ENCODE results near the gene NDUFS2. TPM values are rescaled to one million over a fixed set of nuclear protein-coding genes. Genes with fewer than 3 reads are reported as not detected.

The NDUFS2 gene
- total and polyA plus RNA-seq, 9 of the 15 experiments (the other 6 are each of a cell fraction or from before 2014, with no cell fraction given) = 70.0 to 176 (median 141) TPM

DNA sequence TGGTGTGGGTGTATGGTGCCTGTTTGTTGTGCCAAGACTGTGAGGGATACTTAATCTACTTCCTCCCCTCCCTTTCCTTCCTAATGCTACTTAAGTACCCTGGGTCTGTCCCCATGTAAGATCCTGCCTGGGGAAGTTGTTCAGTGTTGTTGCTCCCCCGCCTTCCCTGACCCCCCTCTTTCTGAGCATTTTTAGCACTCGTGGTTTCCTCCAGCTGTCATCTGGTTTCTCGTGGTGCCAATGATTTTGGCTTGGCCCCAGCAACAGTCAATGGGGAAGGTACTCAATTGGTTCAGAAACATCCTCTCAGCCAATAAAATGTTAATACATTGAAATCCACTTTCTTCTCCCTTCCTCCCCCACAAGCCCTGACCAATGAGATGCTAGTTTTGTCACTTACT is 16.9 kb upstream of the NDUFS2 start:
- Histone ChIP-seq H3K4me1 (replicated peaks in 1 of 2; ENCODE audit: control insufficient read depth in 2 of 2, insufficient read depth in 2 of 2, low read length in 2 of 2) (peaks cover 20 to 38% of the 10 kb centered on the region in 2 experiments), H3K79me2 (ENCODE audit: control insufficient read depth, insufficient read depth, low read length) (no peaks in the 10 kb centered on the region), H3K27ac (ENCODE audit: extremely low read depth, low read depth, low read length) (no peak overlapping the region), H3K27me3 (ENCODE audit: control insufficient read depth in 2 of 2, insufficient read depth in 2 of 2, low read length in 2 of 2) (no peaks in the 10 kb centered on the region), H3K9me3 (replicated peaks; ENCODE audit: control insufficient read depth, insufficient read depth, low read depth, low read length) (no peaks in the 10 kb centered on the region), H3K9ac (ENCODE audit: insufficient read depth in 1 of 2, low read depth in 2 of 2, low read length in 2 of 2) (no peak overlapping the region), H3K9me1 (ENCODE audit: control insufficient read depth, insufficient read depth, low read length) (no peaks in the 10 kb centered on the region), H4K20me1 (replicated peaks; ENCODE audit: control insufficient read depth, insufficient read depth, low read length) (no peaks in the 10 kb centered on the region), H3K4me3 (no peak overlapping the region), H3K36me3 (ENCODE audit: control insufficient read depth, insufficient read depth, low read length) (no peaks in the 10 kb centered on the region), H2AFZ (ENCODE audit: low read depth, low read length) (peak overlapping the region; percentile 76), H3K4me2 (ENCODE audit: insufficient read depth, low read length) (no peak overlapping the region)
- intact Hi-C loops (cut with micrococcal nuclease) (no loop called here), in situ Hi-C loops (cut with MboI) (no loop called here)
- no peak; the same call in 2 of the 3 replicates for ATAC-seq
- no TSS peak for BruUV-seq (replicated peaks)
- TF ChIP-seq ETV6 (IDR thresholded peaks at IDR 0.05; ENCODE audit: borderline replicate concordance in 1 of 2, low read depth in 2 of 2, low read length in 1 of 2) (0 out of 4 replicates have a peak, but pooled peaks of 1 of the 2 experiments have one; percentile 21), ETV6 (CRISPR knock-in tag; IDR thresholded peaks at IDR 0.05; ENCODE audit: borderline replicate concordance) (no peak), NFIC (IDR thresholded peaks at IDR 0.05) (peak; percentile 51), PRDM10 (IDR thresholded peaks at IDR 0.05; ENCODE audit: partially characterized antibody) (peak; percentile 90), LCOR (CRISPR knock-in tag; IDR thresholded peaks at IDR 0.05) (no peak), ETV1 (tag; conservative IDR thresholded peaks at IDR 0.05; ENCODE audit: low read depth) (peak; percentile 20; the same call in 1 of the 2 replicates), ETS1 (conservative IDR thresholded peaks at IDR 0.05; ENCODE audit: control insufficient read depth, low read depth, low read length) (no peak), MNT (conservative IDR thresholded peaks at IDR 0.05) (0 out of 4 replicates have a peak, but pooled peaks of 1 of the 2 experiments have one; percentile 37), PHF21A (IDR thresholded peaks at IDR 0.05; ENCODE audit: borderline replicate concordance, low read depth) (no peak), ZFP36 (IDR thresholded peaks at IDR 0.05; ENCODE audit: low read depth, low read length, partially characterized antibody) (no peak)
- TF ChIP-seq, protein P1, sequence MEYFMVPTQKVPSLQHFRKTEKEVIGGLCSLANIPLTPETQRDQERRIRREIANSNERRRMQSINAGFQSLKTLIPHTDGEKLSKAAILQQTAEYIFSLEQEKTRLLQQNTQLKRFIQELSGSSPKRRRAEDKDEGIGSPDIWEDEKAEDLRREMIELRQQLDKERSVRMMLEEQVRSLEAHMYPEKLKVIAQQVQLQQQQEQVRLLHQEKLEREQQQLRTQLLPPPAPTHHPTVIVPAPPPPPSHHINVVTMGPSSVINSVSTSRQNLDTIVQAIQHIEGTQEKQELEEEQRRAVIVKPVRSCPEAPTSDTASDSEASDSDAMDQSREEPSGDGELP (CRISPR knock-in tag; IDR thresholded peaks at IDR 0.05; ENCODE audit: borderline replicate concordance) = peak; percentile 41; the same call in 1 of the 2 replicates
- TF ChIP-seq, protein P2, sequence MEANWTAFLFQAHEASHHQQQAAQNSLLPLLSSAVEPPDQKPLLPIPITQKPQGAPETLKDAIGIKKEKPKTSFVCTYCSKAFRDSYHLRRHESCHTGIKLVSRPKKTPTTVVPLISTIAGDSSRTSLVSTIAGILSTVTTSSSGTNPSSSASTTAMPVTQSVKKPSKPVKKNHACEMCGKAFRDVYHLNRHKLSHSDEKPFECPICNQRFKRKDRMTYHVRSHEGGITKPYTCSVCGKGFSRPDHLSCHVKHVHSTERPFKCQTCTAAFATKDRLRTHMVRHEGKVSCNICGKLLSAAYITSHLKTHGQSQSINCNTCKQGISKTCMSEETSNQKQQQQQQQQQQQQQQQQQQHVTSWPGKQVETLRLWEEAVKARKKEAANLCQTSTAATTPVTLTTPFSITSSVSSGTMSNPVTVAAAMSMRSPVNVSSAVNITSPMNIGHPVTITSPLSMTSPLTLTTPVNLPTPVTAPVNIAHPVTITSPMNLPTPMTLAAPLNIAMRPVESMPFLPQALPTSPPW (CRISPR knock-in tag; IDR thresholded peaks at IDR 0.05) = peak; percentile 91
- ChIA-PET CTCF (ENCODE audit: low intra/inter-chr PET ratio) (no interaction called here), POLR2A (no interaction called here)
- FAIRE-seq = no peak
- peak in 2 of 4 experiments; percentile 38 to 59 for DNase-seq (ENCODE audit: extremely low read depth in 1 of 4, low spot score in 3 of 4)
- WGBS (ENCODE audit: insufficient coverage, low coverage, missing lambda C conversion rate) = 11% methylated on average over 3 of the region's 3 CpGs
